HCT116 (cell line): ENCODE results near the gene PDE1C. TPM values are rescaled to one million over a fixed set of nuclear protein-coding genes. Genes with fewer than 3 reads are reported as not detected.

ENCODE experiments used
- ATAC-seq: fragments of 200-7000 bp; cut with Tn5 transposase; 2 replicates; pipeline ENCODE4 v1.9.1; 2020; ENCODE audit warnings: mild to moderate bottlenecking, moderate library complexity
- BruUV-seq: library from RNA; stranded (reverse); fragments of 400-500 nt; replicated peaks from 2 replicates; lab custom pipeline; 2021; lab: Mats Ljungman, UMichigan
- CTCF ChIA-PET: fragments of 300-600 bp; sonication (Branson Sonifier 250); formaldehyde crosslinking; loops from one replicate; lab custom pipeline; 2021; ENCODE audit warnings: antibody characterized with exemption; lab: Charles Lee
- POLR2A ChIA-PET: fragments of 300-600, 350-600 bp; sonication (Branson Sonifier 250); formaldehyde crosslinking; loops from one replicate; lab custom pipeline; 2021; ENCODE audit warnings: antibody characterized with exemption; lab: Charles Lee
- RAD21 ChIA-PET, 2 experiments: fragments of 300-600 bp; sonication (Branson Sonifier 250); formaldehyde crosslinking; loops; one replicate each; lab custom pipeline; 2023; ENCODE audit warnings: low total read pairs in 2 of 2; ENCODE audit not compliant: uncharacterized antibody in 2 of 2, unreplicated experiment in 2 of 2, low non-redundant PET in 1 of 2; lab: Charles Lee
- DNase-seq: peaks from one replicate; pipeline ENCODE4 v3.0.0-alpha.2; 2010; ENCODE audit warnings: low read depth, low spot score
- H2AFZ ChIP-seq: fragments of 200-600 bp; shearing (Covaris generic), sonication (generic); 2 replicates; pipeline ENCODE4 v1.6.1; 2017; ENCODE audit warnings: low read depth, mixed run types, mixed read lengths, antibody characterized with exemption, low read length; ENCODE audit not compliant: poor library complexity, severe bottlenecking
- H3K27ac ChIP-seq: 2 replicates; pipeline ENCODE4 v1.5.1; 2012; ENCODE audit warnings: low read depth, low read length
- H3K27me3 ChIP-seq: fragments of 200-600 bp; sonication (generic); 2 replicates; pipeline ENCODE4 v1.6.1; 2016; ENCODE audit warnings: mixed run types, low read length, mixed read lengths; ENCODE audit not compliant: insufficient read depth
- H3K36me3 ChIP-seq, 2 experiments: fragments of 200-500 bp in 1 of 2; fragments of 200-600 bp in 1 of 2; sonication (Bioruptor generic) in 1 of 2; sonication (generic) in 1 of 2; 2 replicates each; pipeline versions ENCODE4 v1.5.1 to v1.6.1; 2014 to 2016; ENCODE audit warnings: low read length in 2 of 2, inconsistent platforms in 1 of 2, mixed read lengths in 1 of 2, mixed run types in 1 of 2; ENCODE audit not compliant: insufficient read depth in 2 of 2, control insufficient read depth in 1 of 2
- H3K4me1 ChIP-seq, 2 experiments: fragments of 200-600 bp in 1 of 2; sonication (generic) in 1 of 2; 2 replicates each; pipeline versions ENCODE4 v1.5.1 to v1.6.1; 2012 to 2017; ENCODE audit warnings: low read length in 2 of 2, inconsistent platforms in 1 of 2, mild to moderate bottlenecking in 1 of 2, mixed read lengths in 1 of 2, mixed run types in 1 of 2, moderate library complexity in 1 of 2; ENCODE audit not compliant: insufficient read depth in 2 of 2, control insufficient read depth in 1 of 2
- H3K4me2 ChIP-seq: fragments of 200-600 bp; sonication (generic); 2 replicates; pipeline ENCODE4 v1.6.1; 2017; ENCODE audit warnings: mixed run types, low read length, mixed read lengths
- H3K4me3 ChIP-seq, 2 experiments: fragments of 200-600 bp in 1 of 2; sonication (generic) in 1 of 2; replicated peaks in 1 of 2; 2 replicates each; pipeline ENCODE4 v1.5.1; 2011 to 2016; ENCODE audit warnings: low read length in 2 of 2, control low read depth in 1 of 2, low read depth in 1 of 2, mild to moderate bottlenecking in 1 of 2, mixed read lengths in 1 of 2, mixed run types in 1 of 2
- H3K79me2 ChIP-seq: fragments of 200-600 bp; sonication (generic); 2 replicates; pipeline ENCODE4 v1.6.1; 2017; ENCODE audit warnings: mild to moderate bottlenecking, mixed run types, low read length, moderate library complexity, mixed read lengths; ENCODE audit not compliant: insufficient read depth
- H3K9ac ChIP-seq: fragments of 200-600 bp; sonication (generic); 2 replicates; pipeline ENCODE4 v1.6.1; 2016; ENCODE audit warnings: low read length, mixed read lengths
- H3K9me2 ChIP-seq: fragments of 200-600 bp; sonication (generic), shearing (Covaris generic); 2 replicates; pipeline ENCODE4 v1.6.1; 2017; ENCODE audit warnings: mixed run types, mild to moderate bottlenecking, moderate library complexity; ENCODE audit not compliant: insufficient read depth
- H3K9me3 ChIP-seq, 2 experiments: fragments of 200-500 bp in 1 of 2; fragments of 200-600 bp in 1 of 2; sonication (Bioruptor generic) in 1 of 2; sonication (generic) in 1 of 2; 2 replicates each; pipeline ENCODE4 v1.6.1; 2014 to 2017; ENCODE audit warnings: low read length in 2 of 2, mixed read lengths in 2 of 2, inconsistent platforms in 1 of 2, low read depth in 1 of 2, mild to moderate bottlenecking in 1 of 2, mixed run types in 1 of 2, moderate library complexity in 1 of 2; ENCODE audit not compliant: control insufficient read depth in 1 of 2, insufficient read depth in 1 of 2
- H4K20me1 ChIP-seq: fragments of 200-600 bp; sonication (generic), shearing (Covaris generic); 2 replicates; pipeline ENCODE4 v1.6.1; 2017; ENCODE audit warnings: mixed run types, mild to moderate bottlenecking, moderate library complexity; ENCODE audit not compliant: insufficient read depth
- CBX3 ChIP-seq: IDR thresholded peaks from 2 replicates; pipeline ENCODE4 v1.6.1; 2012; ENCODE audit warnings: low read depth
- CTCF ChIP-seq, 3 experiments: fragments of 200-600 bp in 1 of 3; sonication (generic) in 1 of 3; IDR thresholded peaks in 2 of 3; conservative IDR thresholded peaks in 1 of 3; 2 replicates each; pipeline ENCODE4 v1.5.1; 2012 to 2017; ENCODE audit warnings: low read depth in 2 of 3, low read length in 2 of 3, antibody characterized with exemption in 1 of 3, borderline replicate concordance in 1 of 3, control low read depth in 1 of 3, mild to moderate bottlenecking in 1 of 3, mixed read lengths in 1 of 3, mixed run types in 1 of 3, moderate library complexity in 1 of 3; ENCODE audit not compliant: insufficient read depth in 1 of 3
- EGR1 ChIP-seq: IDR thresholded peaks from 2 replicates; pipeline ENCODE4 v1.6.1; 2012; ENCODE audit warnings: low read depth
- ELF1 ChIP-seq: IDR thresholded peaks from 2 replicates; pipeline ENCODE4 v1.6.1; 2012; ENCODE audit warnings: low read depth, borderline replicate concordance
- EZH2 ChIP-seq: fragments of 200-600 bp; sonication (generic); IDR thresholded peaks from 2 replicates; pipeline ENCODE4 v1.6.1; 2017; ENCODE audit warnings: antibody characterized with exemption, mixed run types
- FOSL1 ChIP-seq: IDR thresholded peaks from 2 replicates; pipeline ENCODE4 v1.6.1; 2012; ENCODE audit warnings: low read depth
- JUND ChIP-seq: IDR thresholded peaks from 2 replicates; pipeline ENCODE4 v1.6.1; 2012
- POLR2A ChIP-seq: IDR thresholded peaks from 2 replicates; pipeline ENCODE4 v1.7.0; 2011; ENCODE audit warnings: borderline replicate concordance; ENCODE audit not compliant: insufficient read depth, insufficient read length; ENCODE audit errors: extremely low read depth
- POLR2AphosphoS5 ChIP-seq: IDR thresholded peaks from 2 replicates; pipeline ENCODE4 v1.6.1; 2011; ENCODE audit warnings: mild to moderate bottlenecking, low read depth, low read length, moderate library complexity
- RAD21 ChIP-seq: IDR thresholded peaks from 2 replicates; pipeline ENCODE4 v1.6.1; 2012; ENCODE audit warnings: low read depth, mild to moderate bottlenecking
- REST ChIP-seq: IDR thresholded peaks from 2 replicates; pipeline ENCODE4 v1.6.1; 2012; ENCODE audit warnings: low read depth
- SIN3A ChIP-seq: IDR thresholded peaks from 2 replicates; pipeline ENCODE4 v1.6.1; 2012; ENCODE audit warnings: low read depth
- SP1 ChIP-seq: IDR thresholded peaks from 2 replicates; pipeline ENCODE4 v1.6.1; 2012; ENCODE audit warnings: low read depth
- SRF ChIP-seq: IDR thresholded peaks from 2 replicates; pipeline ENCODE4 v1.6.1; 2012; ENCODE audit warnings: low read depth
- TCF7L2 ChIP-seq: IDR thresholded peaks from 2 replicates; pipeline ENCODE4 v1.7.0; 2011; ENCODE audit warnings: borderline replicate concordance, inconsistent platforms; ENCODE audit not compliant: insufficient read depth, insufficient read length; ENCODE audit errors: extremely low read depth
- YY1 ChIP-seq: IDR thresholded peaks from 2 replicates; pipeline ENCODE4 v1.6.1; 2011; ENCODE audit warnings: low read length, low read depth, moderate library complexity, mild to moderate bottlenecking; ENCODE audit not compliant: insufficient replicate concordance; ENCODE audit errors: extremely low read depth
- ZBTB33 ChIP-seq: IDR thresholded peaks from 2 replicates; pipeline ENCODE4 v1.6.1; 2011; ENCODE audit warnings: mild to moderate bottlenecking, low read length, moderate library complexity; ENCODE audit not compliant: insufficient replicate concordance; ENCODE audit errors: extremely low read depth
- ZFX ChIP-seq: fragments of 450-650 bp; IDR thresholded peaks from 2 replicates; pipeline ENCODE4 v1.6.1; 2017
- ZNF274 ChIP-seq: fragments of 200-500 bp; sonication (Bioruptor generic); IDR thresholded peaks from 2 replicates; pipeline ENCODE4 v1.6.1; 2014; ENCODE audit warnings: mild to moderate bottlenecking, low read depth, low read length, inconsistent platforms
- intact Hi-C: fragments of 100-400 bp; cut with micrococcal nuclease; formaldehyde crosslinking; loops from 2 replicates; pipeline ENCODE4 v1.10.0; 2022
- total RNA-seq: library from RNA; stranded (reverse); gene quantifications from one replicate; pipeline ENCODE4 v1.2.1, GENCODE V29; 2021; ENCODE audit not compliant: unreplicated experiment

The PDE1C gene
- total RNA-seq, 1 experiment from 2014 or later, result 0.17 TPM

- no peak overlapping the region for H3K4me2 ChIP-seq
- H3K4me1 ChIP-seq, result no peaks in the 10 kb centered on the region
- H3K9me2 ChIP-seq, result no peaks in the 10 kb centered on the region
- ChIA-PET POLR2A (no interaction called here), CTCF (no interaction called here), RAD21 (no interaction called here)
- H3K27me3 ChIP-seq, result 0 out of 2 replicates have a peak, but pooled peaks cover 4% of the 10 kb centered on the region
- no peaks in the 10 kb centered on the region for H3K36me3 ChIP-seq
- no peak for DNase-seq
- no peaks in the 10 kb centered on the region for H3K79me2 ChIP-seq
- intact Hi-C loops, result no loop called here
- H3K9ac ChIP-seq, result no peak overlapping the region
- H3K9me3 ChIP-seq, result no peaks in the 10 kb centered on the region
- no TSS peak for BruUV-seq
- ATAC-seq, result no peak
- no peaks in the 10 kb centered on the region for H4K20me1 ChIP-seq
- TF ChIP-seq EZH2, result no peak
- no peak for TF ChIP-seq ZFX
- no peak for TF ChIP-seq TCF7L2
- no peak for TF ChIP-seq YY1
- TF ChIP-seq SRF, result no peak
- TF ChIP-seq ZNF274, result no peak
- no peak for TF ChIP-seq JUND
- TF ChIP-seq RAD21, result no peak
- TF ChIP-seq CBX3, result no peak
- TF ChIP-seq EGR1, result no peak
- TF ChIP-seq POLR2AphosphoS5, result no peak
- no peak for TF ChIP-seq REST
- TF ChIP-seq CTCF (IDR thresholded peaks at IDR 0.05 in 2 of 3, conservative IDR thresholded peaks at IDR 0.05 in 1 of 3; ENCODE audit: borderline replicate concordance in 1 of 3, insufficient read depth in 1 of 3, low read depth in 2 of 3, low read length in 2 of 3), result no peak
- no peak for TF ChIP-seq SIN3A
- no peak for TF ChIP-seq POLR2A
- TF ChIP-seq ZBTB33, result no peak
- no peak for TF ChIP-seq SP1
- TF ChIP-seq FOSL1, result no peak
- TF ChIP-seq ELF1, result no peak
- no peak overlapping the region for H3K27ac ChIP-seq
- no peak overlapping the region for H3K4me3 ChIP-seq
- H2AFZ ChIP-seq, result no peak overlapping the region
Observed at GRCh38 chr7:32093415-32094408, 23.5 kb upstream of the PDE1C start.
